Gastroesophageal sphincter (tissue), 3 donors: ENCODE measurements around the gene SYTL5.

Experiments
- POLR2A ChIP-seq, 2 donors: fragments of 450-650 bp; IDR thresholded peaks; one replicate each; pipeline ENCODE4 v1.6.1; 2017; ENCODE audit warnings: antibody characterized with exemption in 2 of 2, mild to moderate bottlenecking in 2 of 2, moderate library complexity in 1 of 2
- TF ChIP-seq, protein P1 (sequence below), 4 experiments: fragments of 200-600 bp in 2 of 4; fragments of 450-650 bp in 2 of 4; sonication (generic) in 1 of 4; IDR thresholded peaks; one replicate each; pipeline ENCODE4 v1.5.1; 2017 to 2019; ENCODE audit warnings: antibody characterized with exemption in 4 of 4, mild to moderate bottlenecking in 2 of 4, moderate library complexity in 2 of 4

DNA sequence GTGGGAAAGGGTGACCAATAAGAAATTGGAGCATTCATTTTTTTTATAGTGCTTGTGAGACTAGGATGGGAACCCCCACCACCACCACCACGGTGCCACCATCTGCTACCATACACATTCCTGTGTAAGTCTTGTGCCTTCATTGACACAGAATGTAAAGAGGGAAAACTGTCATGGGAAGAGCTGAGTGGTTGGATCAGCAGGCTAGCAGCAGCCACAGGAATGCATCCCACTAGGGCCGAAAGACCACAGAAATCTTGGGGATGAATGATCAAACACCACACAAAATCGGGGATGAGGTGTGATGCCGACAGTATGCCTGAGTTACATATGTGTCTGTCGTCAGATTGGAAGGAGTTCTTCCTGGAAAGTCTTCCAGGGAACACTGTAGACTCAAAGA, 145.1 kb downstream of the SYTL5 start:
- no peak for TF ChIP-seq POLR2A (IDR thresholded peaks at IDR 0.05)
- TF ChIP-seq, protein P1, sequence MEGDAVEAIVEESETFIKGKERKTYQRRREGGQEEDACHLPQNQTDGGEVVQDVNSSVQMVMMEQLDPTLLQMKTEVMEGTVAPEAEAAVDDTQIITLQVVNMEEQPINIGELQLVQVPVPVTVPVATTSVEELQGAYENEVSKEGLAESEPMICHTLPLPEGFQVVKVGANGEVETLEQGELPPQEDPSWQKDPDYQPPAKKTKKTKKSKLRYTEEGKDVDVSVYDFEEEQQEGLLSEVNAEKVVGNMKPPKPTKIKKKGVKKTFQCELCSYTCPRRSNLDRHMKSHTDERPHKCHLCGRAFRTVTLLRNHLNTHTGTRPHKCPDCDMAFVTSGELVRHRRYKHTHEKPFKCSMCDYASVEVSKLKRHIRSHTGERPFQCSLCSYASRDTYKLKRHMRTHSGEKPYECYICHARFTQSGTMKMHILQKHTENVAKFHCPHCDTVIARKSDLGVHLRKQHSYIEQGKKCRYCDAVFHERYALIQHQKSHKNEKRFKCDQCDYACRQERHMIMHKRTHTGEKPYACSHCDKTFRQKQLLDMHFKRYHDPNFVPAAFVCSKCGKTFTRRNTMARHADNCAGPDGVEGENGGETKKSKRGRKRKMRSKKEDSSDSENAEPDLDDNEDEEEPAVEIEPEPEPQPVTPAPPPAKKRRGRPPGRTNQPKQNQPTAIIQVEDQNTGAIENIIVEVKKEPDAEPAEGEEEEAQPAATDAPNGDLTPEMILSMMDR (IDR thresholded peaks at IDR 0.05): no peak
